Sigmoid colon (tissue), 4 donors: ENCODE results near the gene SPEN.

Source experiments
- EP300 ChIP-seq, 4 donors: sonication (generic); formaldehyde crosslinking; IDR thresholded peaks; one replicate each; pipeline ENCODE4 v1.6.1; 2017; ENCODE audit warnings: antibody characterized with exemption in 4 of 4
- TF ChIP-seq, protein P1 (sequence below), 4 experiments: fragments of 450-650 bp in 3 of 4; fragments of 200-600 bp in 1 of 4; IDR thresholded peaks; one replicate each; pipeline ENCODE4 v1.5.1; 2016 to 2019; ENCODE audit warnings: antibody characterized with exemption in 4 of 4, mild to moderate bottlenecking in 3 of 4, moderate library complexity in 2 of 4

DNA sequence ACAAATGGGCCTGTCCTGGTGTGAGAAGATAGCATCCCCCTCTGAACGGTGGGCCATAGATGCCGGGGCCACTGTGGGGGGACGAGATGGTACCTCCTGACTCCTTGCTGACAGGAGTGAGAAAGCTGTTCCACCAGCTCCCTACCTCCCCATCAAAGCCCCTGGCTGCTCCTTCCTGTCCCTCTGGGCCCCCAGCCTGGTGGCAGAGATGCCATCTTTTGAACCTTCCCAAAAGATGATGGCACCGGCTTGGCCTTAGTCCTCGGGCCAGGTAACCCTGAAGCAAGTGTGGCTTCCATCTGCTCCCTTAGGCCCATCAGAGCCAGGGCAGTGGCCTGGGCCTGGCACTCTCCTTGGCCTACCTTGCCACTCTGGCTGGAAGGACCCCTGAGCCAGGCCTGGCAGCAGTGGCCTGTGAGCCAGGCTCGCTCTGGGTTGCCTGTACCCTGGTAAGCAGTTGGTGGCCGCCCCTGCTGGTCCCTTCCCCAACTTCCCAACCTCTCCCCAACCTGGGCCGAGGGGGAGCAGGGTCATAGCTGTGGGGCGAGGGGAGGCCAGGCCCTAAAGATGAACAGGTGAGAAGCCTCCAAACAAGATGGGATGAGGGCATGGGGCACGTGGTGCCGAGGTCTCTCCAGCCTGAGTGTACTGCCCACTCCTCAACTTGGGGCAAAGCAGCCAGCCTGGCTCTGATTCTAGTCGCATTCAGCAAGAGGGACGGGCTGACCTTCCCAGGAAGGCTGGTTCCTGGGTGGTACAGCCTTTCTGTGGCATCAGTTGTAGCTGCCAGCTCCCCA is 93.7 kb downstream of the SPEN start:
- TF ChIP-seq, protein P1, sequence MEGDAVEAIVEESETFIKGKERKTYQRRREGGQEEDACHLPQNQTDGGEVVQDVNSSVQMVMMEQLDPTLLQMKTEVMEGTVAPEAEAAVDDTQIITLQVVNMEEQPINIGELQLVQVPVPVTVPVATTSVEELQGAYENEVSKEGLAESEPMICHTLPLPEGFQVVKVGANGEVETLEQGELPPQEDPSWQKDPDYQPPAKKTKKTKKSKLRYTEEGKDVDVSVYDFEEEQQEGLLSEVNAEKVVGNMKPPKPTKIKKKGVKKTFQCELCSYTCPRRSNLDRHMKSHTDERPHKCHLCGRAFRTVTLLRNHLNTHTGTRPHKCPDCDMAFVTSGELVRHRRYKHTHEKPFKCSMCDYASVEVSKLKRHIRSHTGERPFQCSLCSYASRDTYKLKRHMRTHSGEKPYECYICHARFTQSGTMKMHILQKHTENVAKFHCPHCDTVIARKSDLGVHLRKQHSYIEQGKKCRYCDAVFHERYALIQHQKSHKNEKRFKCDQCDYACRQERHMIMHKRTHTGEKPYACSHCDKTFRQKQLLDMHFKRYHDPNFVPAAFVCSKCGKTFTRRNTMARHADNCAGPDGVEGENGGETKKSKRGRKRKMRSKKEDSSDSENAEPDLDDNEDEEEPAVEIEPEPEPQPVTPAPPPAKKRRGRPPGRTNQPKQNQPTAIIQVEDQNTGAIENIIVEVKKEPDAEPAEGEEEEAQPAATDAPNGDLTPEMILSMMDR (IDR thresholded peaks at IDR 0.05), result no peak
- TF ChIP-seq EP300 (IDR thresholded peaks at IDR 0.05), result no peak
